NCI-H2107 treated with DMSO at 0.1 percent for 48 hours (cell line): ENCODE results near the gene NFX1.

ENCODE experiments used
- DNase-seq: peaks from one replicate; lab custom pipeline; 2025; ENCODE audit not compliant: unreplicated experiment; lab: John Stamatoyannopoulos, UW

Gene NFX1

DNA sequence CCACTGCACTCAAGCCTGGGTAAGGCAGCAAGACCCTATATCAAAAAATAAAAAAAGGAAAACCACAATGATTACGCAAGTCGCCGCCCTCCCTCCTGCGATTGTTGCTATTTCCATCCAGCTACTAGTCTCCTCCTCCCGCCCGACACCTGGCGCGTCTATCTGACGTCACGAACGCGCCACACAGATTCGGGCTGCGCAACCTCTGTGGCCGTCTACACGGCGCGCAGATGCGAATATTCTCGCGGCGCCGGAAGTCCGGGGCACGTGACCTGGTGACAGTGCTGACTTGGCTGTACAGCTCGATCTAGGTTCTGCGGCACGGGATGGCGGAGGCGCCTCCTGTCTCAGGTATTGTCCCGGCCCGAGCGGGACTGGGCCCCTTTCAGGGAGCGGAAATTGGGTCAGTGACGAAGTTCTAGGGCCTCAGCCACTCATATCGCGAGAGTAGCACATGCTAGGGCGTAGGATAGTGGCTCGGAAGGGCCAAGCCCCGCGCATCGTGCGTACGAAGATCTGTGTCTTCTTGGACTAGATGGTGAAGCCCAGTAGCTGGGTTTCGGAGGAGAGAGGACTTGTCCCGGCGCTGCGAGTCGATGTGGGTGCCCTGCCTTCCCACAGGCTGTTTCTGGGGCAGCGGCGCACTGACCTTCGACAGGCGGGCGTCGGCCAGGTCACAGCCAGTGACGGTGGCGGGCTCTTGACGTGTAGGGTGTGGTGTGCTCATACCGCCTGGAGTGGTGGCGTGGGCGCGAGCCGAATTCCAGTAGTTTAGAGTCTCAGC is at the start of gene NFX1:
Gene NFX1 (plus strand): TSS at position 270 of the 784 bp plus-strand sequence. CDS start 57 bp downstream, at position 327.
- peak; percentile 90 for DNase-seq

DNA sequence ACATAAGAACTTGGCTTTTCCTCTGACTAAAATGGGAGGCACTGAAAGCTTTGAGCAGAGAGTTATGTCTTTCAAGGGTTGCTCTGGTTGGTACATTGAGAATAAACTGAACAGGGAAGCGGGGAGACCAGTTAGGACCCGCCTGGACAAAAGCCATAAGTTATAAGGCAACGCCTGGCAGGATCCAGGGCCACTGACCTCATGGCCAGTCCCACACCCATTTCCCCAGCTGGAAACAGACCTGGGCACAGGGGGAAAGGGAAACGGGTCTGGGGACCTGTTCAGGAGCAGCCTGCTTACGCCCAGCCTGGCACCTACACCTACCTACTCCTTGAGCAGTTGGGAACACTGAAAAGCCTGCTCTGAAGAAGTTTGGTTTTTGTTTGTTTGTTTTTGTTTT is 49.0 kb upstream of the NFX1 start:
- DNase-seq: no peak

DNA sequence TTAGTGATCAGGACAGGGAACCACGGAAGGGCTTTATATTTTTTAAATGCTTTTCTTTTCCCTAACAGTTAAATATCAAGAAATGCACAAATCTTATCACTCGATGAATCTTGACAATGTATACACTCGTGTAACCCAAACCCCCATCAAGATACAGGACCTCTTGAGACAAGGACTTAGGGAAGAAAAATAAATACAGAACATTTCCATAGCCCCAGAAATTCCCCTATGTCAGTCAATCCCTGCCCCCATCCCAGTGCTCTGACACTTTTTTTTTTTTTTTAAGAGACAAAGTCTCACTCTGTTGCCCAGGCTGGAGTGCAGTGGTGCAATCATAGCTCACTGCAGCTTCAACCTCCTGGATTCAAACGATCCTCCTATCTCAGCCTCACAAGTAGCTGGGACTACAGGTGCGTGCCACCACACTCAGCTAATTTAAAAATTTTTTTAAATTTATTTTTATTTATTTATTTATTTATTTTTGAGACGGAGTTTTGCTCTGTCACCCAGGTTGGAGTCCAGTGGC is 47.6 kb upstream of the NFX1 start:
- no peak for DNase-seq

DNA sequence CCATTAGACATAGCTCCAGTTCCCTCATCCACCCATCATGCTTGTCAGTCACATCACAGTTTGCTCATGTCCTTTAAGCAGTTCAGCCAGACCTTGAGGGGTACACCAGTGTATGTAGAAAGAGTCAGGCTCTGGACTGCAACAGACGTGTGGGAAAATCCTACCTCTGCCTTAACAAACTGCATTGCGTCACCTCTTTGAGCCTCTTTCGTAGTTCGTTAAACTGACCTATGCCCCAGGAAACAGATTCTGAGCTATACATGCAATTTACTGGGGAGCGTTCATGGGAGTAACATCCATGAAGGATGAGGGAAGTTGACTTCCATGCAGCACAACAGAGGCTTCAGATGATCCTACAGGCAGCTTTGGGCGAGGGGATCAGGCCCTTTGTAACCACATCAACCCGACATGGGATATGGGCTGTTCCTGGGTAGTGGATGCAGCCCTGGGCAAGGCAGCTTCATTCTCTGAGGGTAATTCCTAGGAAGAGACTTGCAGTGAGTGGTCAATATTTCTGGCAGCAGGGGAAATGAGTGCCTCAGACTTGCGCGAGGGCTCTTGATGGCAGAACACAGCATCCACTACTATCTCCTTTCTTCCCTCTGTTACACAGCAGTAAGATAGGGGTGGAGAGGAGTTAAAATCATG is 46.1 kb upstream of the NFX1 start:
- DNase-seq: no peak

DNA sequence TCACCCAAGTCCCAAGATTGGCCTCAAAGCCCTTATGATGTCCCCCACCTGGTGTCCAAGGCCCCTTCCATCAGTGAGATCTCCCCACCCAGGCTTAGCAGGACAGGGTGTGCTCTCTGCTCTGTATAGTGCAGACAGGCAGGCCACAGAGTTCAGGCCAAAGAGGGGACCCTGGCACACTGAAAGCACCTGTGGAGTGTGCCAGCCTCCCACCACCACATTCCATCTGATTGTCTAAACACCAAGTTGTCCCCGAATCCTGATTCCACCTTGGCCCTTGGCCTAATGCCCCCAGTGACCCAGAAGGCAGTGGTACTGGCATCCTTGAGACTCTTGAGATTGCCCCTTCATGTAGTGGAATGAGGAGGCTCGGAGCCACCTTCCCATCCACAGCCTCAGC is 45.0 kb upstream of the NFX1 start:
- DNase-seq: no peak

DNA sequence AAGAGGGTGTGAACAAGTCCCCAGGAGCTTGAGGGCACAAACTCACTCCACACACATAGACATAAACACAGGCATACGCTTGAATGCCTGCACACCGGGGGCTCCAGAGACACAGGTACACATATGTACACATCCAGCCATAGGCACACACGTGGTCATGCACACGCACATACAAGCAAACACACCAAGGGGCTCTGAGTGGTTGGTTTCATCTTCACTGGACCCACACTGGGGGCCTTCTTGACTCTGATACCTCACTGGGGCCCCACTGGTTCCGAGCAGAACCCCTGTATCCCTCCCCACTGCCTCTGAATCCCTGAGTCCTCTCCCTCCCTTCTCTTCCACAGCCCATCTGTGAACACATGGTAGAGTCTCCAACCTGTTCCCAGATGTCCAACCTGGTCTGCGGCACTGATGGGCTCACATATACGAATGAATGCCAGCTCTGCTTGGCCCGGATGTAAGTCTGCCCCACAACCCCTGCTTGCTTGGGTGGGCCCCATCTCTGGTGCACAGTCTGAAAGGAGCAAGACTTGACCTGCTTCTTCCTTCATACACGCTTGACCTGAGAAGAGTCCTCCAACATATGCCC is 44.0 kb upstream of the NFX1 start:
- DNase-seq: no peak

DNA sequence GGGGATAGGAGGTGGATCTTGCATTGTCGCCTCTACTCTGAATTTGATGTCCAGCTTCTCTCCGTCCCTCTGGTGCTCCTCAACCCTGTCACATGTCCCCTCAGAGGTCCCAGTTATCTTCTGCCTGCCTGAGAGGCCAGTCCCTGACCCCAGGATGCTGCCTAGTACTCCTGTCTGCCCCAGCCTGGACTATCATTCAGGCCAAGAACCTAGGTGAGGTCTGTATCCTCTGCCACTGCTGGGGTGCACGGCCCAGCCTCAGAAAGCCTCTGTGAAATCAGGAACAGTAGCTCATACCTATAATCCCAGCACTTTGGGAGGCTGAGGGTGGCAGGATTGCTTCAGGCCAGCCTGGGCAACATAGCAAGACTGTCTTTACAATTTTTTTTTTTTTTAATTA is 41.7 kb upstream of the NFX1 start:
- DNase-seq: no peak

DNA sequence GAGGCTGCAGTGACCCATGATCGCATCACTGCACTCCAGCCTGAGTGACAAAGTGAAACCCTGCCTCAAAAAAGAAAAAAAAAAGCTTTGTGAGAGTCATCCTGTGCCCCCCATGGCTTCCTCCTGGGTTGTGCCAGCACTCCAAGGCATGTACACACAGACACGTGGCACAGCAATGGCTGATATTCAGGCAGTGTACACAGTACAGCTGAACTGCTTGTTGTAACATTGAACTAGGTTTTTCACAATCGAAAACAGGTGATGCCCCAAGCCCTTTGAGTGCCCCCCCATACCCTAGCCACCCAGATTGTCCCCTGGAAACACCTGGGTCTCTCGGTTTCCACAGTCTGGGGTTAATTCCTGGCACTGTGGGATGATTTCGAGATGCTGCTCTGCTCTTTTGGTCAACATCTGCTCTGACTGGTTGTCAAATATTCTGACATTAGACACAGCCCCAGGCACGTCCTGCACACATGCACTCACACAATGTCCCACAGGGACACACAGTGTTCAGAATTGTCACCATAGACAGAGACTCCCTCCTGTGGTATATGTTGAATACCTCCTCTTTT is 41.1 kb upstream of the NFX1 start:
- no peak for DNase-seq

DNA sequence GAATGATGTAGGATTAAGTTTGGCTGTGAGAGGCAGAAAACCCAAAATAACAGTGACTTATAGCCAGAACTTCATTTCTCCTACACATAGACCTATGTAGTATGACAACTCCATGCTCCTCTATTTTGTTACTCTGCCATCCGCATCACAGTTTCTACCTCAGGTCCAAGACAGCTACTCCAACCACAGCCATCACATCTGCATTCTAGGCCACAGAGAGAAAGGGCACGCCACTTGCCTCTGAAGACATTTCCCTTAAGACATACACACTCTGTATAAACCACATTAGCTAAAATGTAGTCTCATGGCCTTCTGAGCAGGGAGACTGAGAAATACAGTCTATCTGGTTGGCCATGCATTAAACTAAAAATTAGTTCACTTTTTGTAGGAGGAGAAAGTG is 40.3 kb upstream of the NFX1 start:
- DNase-seq: no peak

DNA sequence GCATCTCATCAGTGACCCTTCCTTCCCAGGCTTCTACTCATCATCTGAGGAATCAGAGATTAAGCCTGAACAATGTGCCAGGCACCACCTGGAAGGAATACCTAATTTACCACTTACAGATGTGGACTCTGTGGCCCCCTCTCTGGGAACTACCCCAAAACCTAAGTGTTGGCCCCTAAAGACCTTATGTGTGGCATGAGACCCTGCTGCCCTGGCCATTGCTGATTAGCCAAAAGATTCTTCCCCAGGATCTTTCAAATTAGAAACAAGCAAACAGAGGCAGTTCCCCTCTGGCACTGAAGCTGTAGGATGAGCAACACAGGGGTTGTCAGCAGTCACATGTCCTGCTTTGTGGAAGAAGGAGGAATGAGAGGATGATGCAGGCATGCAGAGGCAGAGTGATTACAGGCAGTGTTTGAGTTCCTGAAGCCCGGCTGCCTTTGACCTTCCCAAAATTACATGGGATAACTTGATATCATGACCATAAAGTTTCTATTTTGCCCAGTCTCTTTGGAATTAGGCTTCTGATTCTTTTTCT is 39.8 kb upstream of the NFX1 start:
- DNase-seq: no peak

DNA sequence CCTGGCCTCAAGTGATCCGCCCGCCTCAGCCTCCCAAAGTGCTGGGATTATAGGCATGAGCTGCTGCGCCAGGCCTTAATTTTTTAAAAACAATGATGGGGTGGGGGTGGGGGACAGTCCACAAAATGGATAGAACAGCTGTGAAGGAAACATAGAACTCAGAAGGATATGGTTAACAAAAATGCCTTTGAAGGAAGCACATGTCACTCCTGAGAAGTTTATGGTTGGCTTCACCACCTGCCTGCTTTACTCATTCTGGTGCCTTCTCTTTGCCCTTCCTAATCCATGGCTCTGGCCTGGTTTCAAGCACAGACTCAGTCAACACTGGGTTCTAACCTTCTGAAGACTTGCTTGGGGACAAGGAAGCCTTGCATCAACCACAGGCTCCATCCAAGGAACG is 36.1 kb upstream of the NFX1 start:
- no peak for DNase-seq

DNA sequence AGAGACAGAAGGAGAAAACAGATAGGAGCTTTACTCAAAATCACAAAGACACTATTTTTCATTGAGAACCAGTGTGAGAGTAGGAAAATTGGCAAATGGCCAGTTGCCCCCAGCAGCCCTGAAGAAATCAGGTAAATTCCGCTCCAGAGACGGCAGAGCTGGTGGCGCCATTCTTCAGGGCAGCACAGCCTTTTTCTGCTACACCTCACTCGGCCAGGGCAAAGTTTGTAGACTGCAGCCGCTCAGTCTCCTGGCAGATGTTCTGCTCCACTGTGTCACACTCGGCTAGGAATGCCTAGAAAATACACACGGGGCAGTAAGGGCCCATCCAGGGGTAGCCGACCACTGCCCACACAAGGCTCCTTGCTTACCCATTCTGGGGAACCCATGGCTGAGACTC is 35.3 kb upstream of the NFX1 start:
- no peak for DNase-seq

DNA sequence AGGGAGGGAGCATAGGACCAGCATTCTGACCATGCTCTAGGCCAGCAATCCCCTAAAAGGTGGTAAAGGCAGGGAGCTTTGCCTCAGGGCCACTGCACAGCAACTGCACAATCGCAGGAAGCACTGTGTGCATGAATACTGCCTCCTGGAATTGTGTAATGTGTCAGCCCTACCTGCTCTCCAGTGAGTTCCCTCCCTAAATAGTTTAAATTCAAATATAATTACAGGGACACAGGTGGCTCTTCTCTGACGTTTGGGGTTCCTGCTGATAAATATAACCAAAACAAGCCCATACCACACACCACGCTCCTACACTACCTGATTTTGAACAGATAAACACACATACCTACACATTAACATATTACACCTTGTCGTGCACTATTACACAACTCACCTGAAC is 34.8 kb upstream of the NFX1 start:
- no peak for DNase-seq

DNA sequence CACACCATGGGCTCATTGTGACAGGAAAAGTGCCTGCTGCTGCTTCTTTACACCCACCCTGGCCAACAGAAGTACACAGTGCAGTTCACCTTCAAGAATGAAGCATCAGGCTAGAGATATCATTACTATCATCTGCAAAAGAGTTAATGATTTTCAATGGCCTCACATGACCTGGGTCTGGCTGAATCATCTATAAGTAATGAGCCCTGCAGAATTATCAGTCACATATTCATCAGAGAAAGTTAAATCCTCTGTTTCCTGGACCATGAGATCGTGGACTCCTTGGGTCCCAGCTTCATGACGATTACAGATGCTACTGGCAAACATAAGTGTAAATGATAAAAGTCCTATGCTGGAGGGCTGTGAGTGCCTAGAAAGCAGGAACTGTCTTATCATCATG is 34.1 kb upstream of the NFX1 start:
- no peak for DNase-seq

DNA sequence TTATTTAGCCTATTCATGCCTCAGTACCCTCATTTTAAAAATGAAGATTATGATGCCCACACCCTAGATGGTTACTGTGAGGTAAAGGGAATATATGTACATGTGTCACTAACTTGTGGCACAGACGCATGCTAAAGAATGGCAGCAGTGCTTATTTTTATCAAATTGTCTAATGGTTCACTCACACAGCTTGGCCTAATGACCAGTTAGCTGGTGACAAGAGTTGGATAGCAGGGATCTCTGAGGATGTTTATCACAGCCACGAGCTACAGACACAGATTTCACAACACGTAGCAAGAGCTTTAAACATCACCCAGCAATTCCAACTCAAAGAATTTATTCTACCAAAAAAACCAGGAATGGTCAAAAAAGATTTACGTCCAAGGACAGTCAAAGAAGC is 33.0 kb upstream of the NFX1 start:
- DNase-seq: no peak

DNA sequence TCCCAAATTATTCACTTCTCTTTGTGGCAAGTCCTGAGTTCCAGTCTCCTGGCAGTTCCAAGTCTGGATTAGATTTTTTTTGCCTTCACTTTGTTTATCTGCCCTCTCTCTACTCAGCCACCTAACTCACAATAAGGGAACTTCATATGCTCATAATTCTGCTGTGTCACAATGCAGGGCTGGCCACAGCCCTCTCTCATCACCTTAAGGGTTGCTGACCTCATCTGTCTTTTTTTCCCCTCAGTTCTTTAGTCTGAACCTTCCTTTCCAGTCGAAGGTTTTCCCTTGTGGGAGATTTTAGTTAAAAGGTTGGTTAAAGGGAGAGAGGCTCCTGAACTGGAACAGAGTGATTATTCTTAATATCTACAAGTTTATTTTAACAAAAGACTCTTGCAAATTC is 29.9 kb upstream of the NFX1 start:
- no peak for DNase-seq

DNA sequence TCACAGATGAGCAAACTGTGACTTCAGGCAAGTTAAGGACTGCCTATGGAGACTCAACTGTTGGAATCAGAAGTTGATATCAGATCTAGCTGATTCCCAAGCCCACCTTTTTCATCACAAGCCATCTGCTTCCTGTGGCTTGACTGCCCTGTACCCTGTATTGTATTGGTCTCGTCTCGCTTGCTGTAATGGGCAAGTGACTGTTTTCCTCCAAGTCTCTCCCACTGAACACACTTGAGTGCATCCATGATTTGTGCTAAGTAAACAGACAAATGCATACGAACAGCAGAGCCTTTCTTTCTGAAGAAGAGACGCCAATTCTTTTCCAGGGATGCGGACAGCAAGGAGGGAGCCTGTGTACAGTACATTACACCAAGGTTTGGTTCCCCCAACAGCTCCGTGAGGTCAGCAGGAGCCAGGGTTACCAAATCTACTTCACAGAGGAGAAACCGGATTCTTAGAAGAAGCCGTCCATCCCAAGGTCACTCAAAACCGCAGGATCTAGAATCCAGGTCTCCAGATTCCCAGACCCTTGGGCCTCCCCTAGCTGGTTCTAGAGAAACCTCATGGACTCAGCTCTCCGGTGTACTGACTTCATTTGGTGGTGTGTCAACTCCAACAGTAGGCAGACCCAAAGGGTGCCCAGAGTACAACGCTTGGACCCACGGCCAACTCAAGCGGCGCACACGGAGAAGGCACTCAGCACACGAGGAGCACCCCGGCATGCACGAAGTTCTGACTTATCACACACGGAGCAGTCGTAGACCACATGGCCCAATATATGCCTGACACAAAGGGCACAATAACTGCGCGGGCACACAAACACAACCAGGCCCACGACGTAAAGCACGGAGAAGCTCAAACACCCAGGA is 26.9 kb upstream of the NFX1 start:
- peak; percentile 9 for DNase-seq

DNA sequence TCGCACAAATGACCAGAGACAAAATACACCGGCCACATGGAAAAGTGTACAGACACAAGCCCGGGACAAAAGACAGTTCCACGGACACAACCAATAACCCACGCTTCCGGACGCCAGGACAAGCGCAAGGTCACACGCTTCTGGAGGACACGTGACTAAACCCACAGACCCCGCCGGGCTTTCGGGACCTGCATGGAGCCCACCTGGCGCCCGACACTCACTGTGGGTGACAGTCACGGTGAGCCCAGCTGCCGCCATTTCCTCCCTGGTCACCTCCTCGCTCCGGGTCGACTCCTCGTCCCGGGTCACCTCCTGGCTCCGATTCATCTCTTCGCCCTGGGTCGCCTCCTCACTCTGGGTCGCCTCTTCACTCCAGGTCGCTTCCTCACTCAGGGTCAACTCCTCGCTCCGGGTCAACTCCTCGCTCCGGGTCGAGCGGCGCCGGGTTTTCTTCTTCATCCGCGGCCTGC is 26.3 kb upstream of the NFX1 start:
- DNase-seq: no peak

DNA sequence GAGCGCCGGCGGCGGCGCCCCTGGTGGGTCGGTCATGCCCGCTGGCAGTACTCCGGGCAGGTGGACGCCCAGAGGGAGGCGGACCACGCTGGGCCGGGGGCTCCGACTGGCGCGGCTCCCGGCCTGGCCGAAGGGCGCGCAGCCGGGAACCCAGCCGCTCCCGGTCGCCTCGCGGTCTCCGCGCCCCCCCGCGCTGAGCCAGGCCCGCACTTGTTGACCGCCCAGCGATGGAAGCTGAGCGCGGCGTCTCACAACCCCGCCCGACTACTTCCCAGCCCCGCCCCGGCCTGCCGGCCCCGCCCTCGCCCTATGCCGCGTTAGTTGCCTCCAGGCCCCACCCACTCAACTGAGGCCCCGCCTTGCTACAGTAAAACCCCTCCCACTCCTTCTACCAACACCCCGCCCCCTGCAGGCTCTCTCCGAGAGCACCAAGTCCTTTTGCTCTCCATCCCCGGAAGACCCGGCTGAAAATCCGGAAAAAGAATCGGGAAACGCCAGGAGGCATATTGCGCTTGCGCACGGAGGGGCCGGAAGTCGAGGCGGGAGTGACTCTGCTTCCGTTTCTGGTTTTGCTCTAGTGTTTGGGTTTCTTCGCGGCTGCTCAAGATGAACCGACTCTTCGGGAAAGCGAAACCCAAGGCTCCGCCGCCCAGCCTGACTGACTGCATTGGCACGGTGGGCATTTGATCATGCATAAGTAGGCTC is 25.7 kb upstream of the NFX1 start, which contains the start of the genes BAG1 and CHMP5:
Gene BAG1 (minus strand): TSS at position 236 of the 705 bp plus-strand sequence.
Gene CHMP5 (plus strand): TSS at position 577 of the 705 bp plus-strand sequence. CDS start 30 bp downstream, at position 607.
- DNase-seq: peak; percentile 97
